Measurements from ENCODE around the gene HSPA4.

DNA sequence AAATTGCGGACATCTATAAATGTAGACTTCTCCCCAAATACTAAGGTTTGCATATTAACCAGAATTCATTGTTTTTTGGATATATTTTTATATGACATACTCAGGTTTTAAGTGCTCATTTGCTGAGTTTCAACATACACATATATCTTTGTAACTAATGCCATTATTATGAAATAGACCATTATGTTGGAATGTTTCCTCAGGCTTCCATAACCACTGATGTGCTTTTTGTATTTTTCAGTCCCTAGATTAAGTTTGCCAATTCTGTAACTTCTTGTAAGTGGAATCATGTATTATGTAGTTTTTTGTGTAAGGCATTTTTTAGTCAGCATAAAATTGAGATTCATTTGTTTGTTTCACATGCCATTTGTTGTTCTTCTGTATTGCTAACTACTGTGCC is 32.1 kb downstream of the HSPA4 start:
- TF ChIP-seq EZH2phosphoT487 (IDR thresholded peaks at IDR 0.05; ENCODE audit: borderline replicate concordance), result no peak
- TF ChIP-seq, protein P1, sequence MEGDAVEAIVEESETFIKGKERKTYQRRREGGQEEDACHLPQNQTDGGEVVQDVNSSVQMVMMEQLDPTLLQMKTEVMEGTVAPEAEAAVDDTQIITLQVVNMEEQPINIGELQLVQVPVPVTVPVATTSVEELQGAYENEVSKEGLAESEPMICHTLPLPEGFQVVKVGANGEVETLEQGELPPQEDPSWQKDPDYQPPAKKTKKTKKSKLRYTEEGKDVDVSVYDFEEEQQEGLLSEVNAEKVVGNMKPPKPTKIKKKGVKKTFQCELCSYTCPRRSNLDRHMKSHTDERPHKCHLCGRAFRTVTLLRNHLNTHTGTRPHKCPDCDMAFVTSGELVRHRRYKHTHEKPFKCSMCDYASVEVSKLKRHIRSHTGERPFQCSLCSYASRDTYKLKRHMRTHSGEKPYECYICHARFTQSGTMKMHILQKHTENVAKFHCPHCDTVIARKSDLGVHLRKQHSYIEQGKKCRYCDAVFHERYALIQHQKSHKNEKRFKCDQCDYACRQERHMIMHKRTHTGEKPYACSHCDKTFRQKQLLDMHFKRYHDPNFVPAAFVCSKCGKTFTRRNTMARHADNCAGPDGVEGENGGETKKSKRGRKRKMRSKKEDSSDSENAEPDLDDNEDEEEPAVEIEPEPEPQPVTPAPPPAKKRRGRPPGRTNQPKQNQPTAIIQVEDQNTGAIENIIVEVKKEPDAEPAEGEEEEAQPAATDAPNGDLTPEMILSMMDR (conservative IDR thresholded peaks at IDR 0.05; ENCODE audit: low read length), result no peak
